Neuronal stem cell (in vitro differentiated cells): ENCODE results near the gene PSMF1.

ENCODE experiments used
- DNase-seq: peaks from one replicate; pipeline ENCODE4 v3.0.0-alpha.2; 2013; ENCODE audit warnings: low spot score
- H2AFZ ChIP-seq: one replicate; pipeline ENCODE4 v1.6.1; 2013; ENCODE audit warnings: mild to moderate bottlenecking, low read length, inconsistent platforms
- H2AK5ac ChIP-seq: 2 replicates; pipeline ENCODE4 v1.6.1; 2013; ENCODE audit warnings: low read depth, mild to moderate bottlenecking, inconsistent platforms, low read length, moderate library complexity, mixed read lengths
- H2BK120ac ChIP-seq: 2 replicates; pipeline ENCODE4 v1.6.1; 2013; ENCODE audit warnings: low read depth, mild to moderate bottlenecking, inconsistent platforms, low read length, moderate library complexity, mixed read lengths
- H2BK12ac ChIP-seq: one replicate; pipeline ENCODE4 v1.6.1; 2013; ENCODE audit warnings: low read length, inconsistent platforms
- H2BK15ac ChIP-seq: 2 replicates; pipeline ENCODE4 v1.6.1; 2013; ENCODE audit warnings: mild to moderate bottlenecking, low read length, inconsistent platforms, mixed read lengths
- H2BK5ac ChIP-seq: one replicate; pipeline ENCODE4 v1.6.1; 2013; ENCODE audit warnings: inconsistent platforms, mild to moderate bottlenecking, low read length, moderate library complexity
- H3K14ac ChIP-seq: one replicate; pipeline ENCODE4 v1.6.1; 2013; ENCODE audit warnings: low read length, inconsistent platforms
- H3K18ac ChIP-seq: 2 replicates; pipeline ENCODE4 v1.6.1; 2013; ENCODE audit warnings: low read length, inconsistent platforms
- H3K23ac ChIP-seq: 2 replicates; pipeline ENCODE4 v1.6.1; 2013; ENCODE audit warnings: low read depth, mild to moderate bottlenecking, mixed read lengths, low read length, inconsistent platforms; ENCODE audit not compliant: poor library complexity
- H3K27ac ChIP-seq: replicated peaks from 3 replicates; pipeline ENCODE4 v1.5.1; 2013; ENCODE audit warnings: low read length, inconsistent platforms
- H3K27me3 ChIP-seq, 3 experiments: 2 replicates each; pipeline ENCODE4 v1.6.1; 2013; ENCODE audit warnings: low read length in 3 of 3, mild to moderate bottlenecking in 2 of 3, inconsistent platforms in 1 of 3, low read depth in 1 of 3, mixed read lengths in 1 of 3, moderate library complexity in 1 of 3; ENCODE audit not compliant: control insufficient read depth in 3 of 3, insufficient read depth in 3 of 3
- H3K36me3 ChIP-seq, 2 donors: replicated peaks in 1 of 2; 2 replicates each; pipeline ENCODE4 v1.6.1; 2013; ENCODE audit warnings: low read length in 2 of 2; ENCODE audit not compliant: control insufficient read depth in 2 of 2, insufficient read depth in 2 of 2
- H3K4ac ChIP-seq: 2 replicates; pipeline ENCODE4 v1.6.1; 2013; ENCODE audit warnings: inconsistent platforms, mild to moderate bottlenecking, low read length, moderate library complexity
- H3K4me1 ChIP-seq, 2 donors: 1 replicate in 1 of 2; 2 replicates in 1 of 2; pipeline ENCODE4 v1.6.1; 2013; ENCODE audit warnings: low read length in 2 of 2, low read depth in 1 of 2; ENCODE audit not compliant: control insufficient read depth in 2 of 2, insufficient read depth in 1 of 2
- H3K4me2 ChIP-seq: one replicate; pipeline ENCODE4 v1.6.1; 2013; ENCODE audit warnings: mild to moderate bottlenecking, low read length, inconsistent platforms; ENCODE audit not compliant: insufficient read depth, poor library complexity, severe bottlenecking
- H3K4me3 ChIP-seq, 2 donors: 2 replicates each; pipeline ENCODE4 v1.5.1; 2013; ENCODE audit warnings: low read length in 2 of 2, mild to moderate bottlenecking in 2 of 2, inconsistent platforms in 1 of 2, moderate library complexity in 1 of 2
- H3K79me1 ChIP-seq: one replicate; pipeline ENCODE4 v1.6.1; 2013; ENCODE audit warnings: low read depth, mild to moderate bottlenecking, inconsistent platforms, low read length, moderate library complexity
- H3K9ac ChIP-seq: one replicate; pipeline ENCODE4 v1.6.1; 2013; ENCODE audit warnings: mild to moderate bottlenecking, low read depth, low read length, inconsistent platforms; ENCODE audit not compliant: poor library complexity
- H3K9me3 ChIP-seq, 2 donors: replicated peaks in 1 of 2; 2 replicates each; pipeline versions ENCODE3 to v1.6.1; 2013; ENCODE audit warnings: low read length in 2 of 2, mild to moderate bottlenecking in 2 of 2, inconsistent platforms in 1 of 2, low read depth in 1 of 2, mixed read lengths in 1 of 2, moderate library complexity in 1 of 2; ENCODE audit not compliant: control insufficient read depth in 2 of 2, insufficient read depth in 1 of 2
- H4K8ac ChIP-seq: one replicate; pipeline ENCODE4 v1.6.1; 2013; ENCODE audit warnings: low read depth, mild to moderate bottlenecking, inconsistent platforms, low read length, moderate library complexity
- H4K91ac ChIP-seq: one replicate; pipeline ENCODE4 v1.6.1; 2013; ENCODE audit warnings: low read length, low read depth, mild to moderate bottlenecking, inconsistent platforms; ENCODE audit not compliant: poor library complexity
- WGBS, 2 donors: extraction: QIAGEN DNeasy Blood & Tissue Kit; methylation state at CpG; one replicate each; pipeline ENCODE4 v1.1.7; 2013; ENCODE audit warnings: missing lambda C conversion rate in 2 of 2, mixed read lengths in 1 of 2; ENCODE audit not compliant: insufficient read length in 2 of 2, insufficient replicate concordance in 1 of 2; ENCODE audit errors: extremely low coverage in 2 of 2; 5-methylcytosine and 5-hydroxymethylcytosine counted together

PSMF1 gene

GRCh38 chr20:1188347-1188746, 69.9 kb downstream of the PSMF1 start:
- H2AFZ ChIP-seq: no peak overlapping the region
- no peak overlapping the region for H3K18ac ChIP-seq
- peak overlapping the region; percentile 90 for H3K23ac ChIP-seq
- WGBS, 2 donors: 100% methylated on average over 1 of the region's 1 CpG; no CpG with 5 or more reads in 1 of the 2 donors
- H3K9me3 ChIP-seq: peaks cover 0 to 3% of the 10 kb centered on the region in 2 donors
- DNase-seq: no peak
- H4K8ac ChIP-seq: no peak overlapping the region
- no peak overlapping the region for H2AK5ac ChIP-seq
- no peak overlapping the region for H2BK120ac ChIP-seq
- no peak overlapping the region for H3K4me2 ChIP-seq
- peak overlapping the region; percentile 25 for H3K14ac ChIP-seq
- H3K4me1 ChIP-seq: peaks cover 4 to 15% of the 10 kb centered on the region in 2 donors
- peak overlapping the region; percentile 38 for H3K9ac ChIP-seq
- H3K27ac ChIP-seq: no peak overlapping the region
- peak overlapping the region; percentile 80 for H4K91ac ChIP-seq
- no peaks in the 10 kb centered on the region for H3K79me1 ChIP-seq
- H3K27me3 ChIP-seq: peaks cover 0 to 20% (median 7%) of the 10 kb centered on the region in 3 experiments
- H2BK12ac ChIP-seq: no peak overlapping the region
- H2BK5ac ChIP-seq: no peak overlapping the region
- no peak overlapping the region for H2BK15ac ChIP-seq
- H3K4me3 ChIP-seq: peak overlapping the region in 1 of 2 donors; percentile 62
- peaks cover 0 to 3% of the 10 kb centered on the region in 2 donors for H3K36me3 ChIP-seq
- no peak overlapping the region for H3K4ac ChIP-seq

- peaks cover 0 to 6% (median 0%) of the 10 kb centered on the region in 3 experiments for H3K27me3 ChIP-seq
- H2BK120ac ChIP-seq: no peak overlapping the region
- H2AFZ ChIP-seq: no peak overlapping the region
- no peak overlapping the region for H3K4me2 ChIP-seq
- no peak overlapping the region for H3K23ac ChIP-seq
- no peak overlapping the region for H3K9ac ChIP-seq
- no peak overlapping the region for H2AK5ac ChIP-seq
- no peak overlapping the region for H4K91ac ChIP-seq
- no peak overlapping the region for H3K4me3 ChIP-seq
- no peak overlapping the region for H3K27ac ChIP-seq
- peaks cover 0 to 3% of the 10 kb centered on the region in 2 donors for H3K9me3 ChIP-seq
- H2BK5ac ChIP-seq: no peak overlapping the region
- peaks cover 2 to 11% of the 10 kb centered on the region in 2 donors for H3K4me1 ChIP-seq
- peaks cover 0 to 3% of the 10 kb centered on the region in 2 donors for H3K36me3 ChIP-seq
- DNase-seq: no peak
- no peak overlapping the region for H3K18ac ChIP-seq
- no peak overlapping the region for H4K8ac ChIP-seq
- H2BK12ac ChIP-seq: no peak overlapping the region
- WGBS, 2 donors: 100% methylated on average over 1 of the region's 1 CpG; no CpG with 5 or more reads in 1 of the 2 donors
- no peaks in the 10 kb centered on the region for H3K79me1 ChIP-seq
- H2BK15ac ChIP-seq: no peak overlapping the region
- H3K14ac ChIP-seq: no peak overlapping the region
- H3K4ac ChIP-seq: no peak overlapping the region
These were observed 71.4 kb downstream of the PSMF1 start for GRCh38 chr20:1189827-1190226.

GRCh38 chr20:1190847-1191246, 72.4 kb downstream of the PSMF1 start:
- no peak overlapping the region for H3K4me3 ChIP-seq
- H3K9ac ChIP-seq: no peak overlapping the region
- no peaks in the 10 kb centered on the region for H3K79me1 ChIP-seq
- H3K23ac ChIP-seq: no peak overlapping the region
- no CpG with 5 or more reads among the region's 3 CpGs for WGBS, 2 donors
- peaks cover 2 to 11% of the 10 kb centered on the region in 2 donors for H3K4me1 ChIP-seq
- H2BK5ac ChIP-seq: no peak overlapping the region
- no peak overlapping the region for H2BK15ac ChIP-seq
- H3K27me3 ChIP-seq: peaks cover 0 to 3% (median 0%) of the 10 kb centered on the region in 3 experiments
- no peak overlapping the region for H4K8ac ChIP-seq
- H3K4me2 ChIP-seq: no peak overlapping the region
- H3K18ac ChIP-seq: no peak overlapping the region
- DNase-seq: no peak
- H2AFZ ChIP-seq: no peak overlapping the region
- no peak overlapping the region for H2BK12ac ChIP-seq
- H3K27ac ChIP-seq: no peak overlapping the region
- H3K36me3 ChIP-seq: peaks cover 0 to 3% of the 10 kb centered on the region in 2 donors
- no peak overlapping the region for H3K14ac ChIP-seq
- H2BK120ac ChIP-seq: no peak overlapping the region
- no peak overlapping the region for H3K4ac ChIP-seq
- H2AK5ac ChIP-seq: no peak overlapping the region
- H4K91ac ChIP-seq: no peak overlapping the region
- H3K9me3 ChIP-seq: peaks cover 0 to 3% of the 10 kb centered on the region in 2 donors

GRCh38 chr20:1191299-1191698, 72.9 kb downstream of the PSMF1 start:
- no peak overlapping the region for H3K23ac ChIP-seq
- no peaks in the 10 kb centered on the region for H3K79me1 ChIP-seq
- DNase-seq: no peak
- H3K4me2 ChIP-seq: no peak overlapping the region
- no peak overlapping the region for H2AK5ac ChIP-seq
- no peak overlapping the region for H2BK15ac ChIP-seq
- no peak overlapping the region for H2BK120ac ChIP-seq
- no peak overlapping the region for H2AFZ ChIP-seq
- H4K91ac ChIP-seq: no peak overlapping the region
- H3K14ac ChIP-seq: no peak overlapping the region
- peaks cover 0 to 3% (median 0%) of the 10 kb centered on the region in 3 experiments for H3K27me3 ChIP-seq
- H3K4ac ChIP-seq: no peak overlapping the region
- H2BK5ac ChIP-seq: no peak overlapping the region
- H3K9me3 ChIP-seq: peaks cover 0 to 3% of the 10 kb centered on the region in 2 donors
- peaks cover 0 to 3% of the 10 kb centered on the region in 2 donors for H3K36me3 ChIP-seq
- H2BK12ac ChIP-seq: no peak overlapping the region
- WGBS, 2 donors: no CpG with 5 or more reads among the region's 3 CpGs
- no peak overlapping the region for H4K8ac ChIP-seq
- H3K18ac ChIP-seq: no peak overlapping the region
- H3K4me1 ChIP-seq: peaks cover 2 to 9% of the 10 kb centered on the region in 2 donors
- H3K4me3 ChIP-seq: no peak overlapping the region
- H3K9ac ChIP-seq: no peak overlapping the region
- H3K27ac ChIP-seq: no peak overlapping the region
